CD4-positive, alpha-beta T cell (primary cell): ENCODE data around the gene TPK1. TPM values are rescaled to one million over a fixed set of nuclear protein-coding genes. Genes with fewer than 3 reads are reported as not detected.

Experiments
- ATAC-seq: fragments of 200-7000 bp; cut with Tn5 transposase; one replicate; pipeline ENCODE4 v1.10.0; 2022; ENCODE audit warnings: mild to moderate bottlenecking; ENCODE audit not compliant: poor library complexity
- CTCF ChIA-PET: fragments of 350-600 bp; sonication (Branson Sonifier 250); formaldehyde crosslinking; loops from one replicate; lab custom pipeline; 2021; ENCODE audit warnings: antibody characterized with exemption, inconsistent platforms; lab: Charles Lee
- POLR2A ChIA-PET: fragments of 350-600 bp; sonication (Branson Sonifier 250); formaldehyde crosslinking; loops from one replicate; lab custom pipeline; 2021; ENCODE audit warnings: antibody characterized with exemption, inconsistent platforms; lab: Charles Lee
- DNase-seq, 14 experiments: peaks; one replicate each; pipeline ENCODE4 v3.0.0-alpha.2; 2013 to 2020; ENCODE audit warnings: mixed read lengths in 2 of 14
- H3K27ac ChIP-seq, 2 donors: one replicate each; pipeline versions ENCODE4 v1.5.1 to v1.7.0; 2013; ENCODE audit warnings: low read length in 2 of 2, low read depth in 1 of 2, mild to moderate bottlenecking in 1 of 2
- H3K27me3 ChIP-seq, 2 experiments: 1 replicate in 1 of 2; 2 replicates in 1 of 2; pipeline versions ENCODE4 v1.6.1 to v1.7.0; 2013; ENCODE audit warnings: low read length in 2 of 2, control low read depth in 1 of 2, mild to moderate bottlenecking in 1 of 2, moderate library complexity in 1 of 2; ENCODE audit not compliant: insufficient read depth in 2 of 2, control insufficient read depth in 1 of 2
- H3K36me3 ChIP-seq: one replicate; pipeline ENCODE4 v1.6.1; 2013; ENCODE audit warnings: low read length, control low read depth; ENCODE audit not compliant: insufficient read depth
- H3K4me1 ChIP-seq: one replicate; pipeline ENCODE4 v1.6.1; 2013; ENCODE audit warnings: low read length, control low read depth; ENCODE audit not compliant: insufficient read depth
- H3K4me3 ChIP-seq: one replicate; pipeline ENCODE4 v1.5.1; 2013; ENCODE audit warnings: mild to moderate bottlenecking, low read length, moderate library complexity
- H3K9me3 ChIP-seq, 2 experiments: 1 replicate in 1 of 2; 2 replicates in 1 of 2; pipeline versions ENCODE4 v1.6.1 to v1.7.0; 2013; ENCODE audit warnings: low read length in 2 of 2, mild to moderate bottlenecking in 2 of 2, control low read depth in 1 of 2, moderate library complexity in 1 of 2; ENCODE audit not compliant: control insufficient read depth in 1 of 2, insufficient read depth in 1 of 2
- H3K27ac Mint-ChIP-seq: one replicate; pipeline ENCODE4 v1.8.0; 2020; ENCODE audit warnings: mixed read lengths
- H3K27me3 Mint-ChIP-seq: one replicate; pipeline ENCODE4 v1.8.0; 2021; ENCODE audit warnings: mixed read lengths
- H3K36me3 Mint-ChIP-seq: one replicate; pipeline ENCODE4 v1.8.0; 2021; ENCODE audit warnings: low read depth, mixed read lengths
- H3K4me1 Mint-ChIP-seq: one replicate; pipeline ENCODE4 v1.8.0; 2021; ENCODE audit warnings: low read depth, mixed read lengths
- H3K4me3 Mint-ChIP-seq: one replicate; pipeline ENCODE4 v1.8.0; 2020; ENCODE audit warnings: mild to moderate bottlenecking, mixed read lengths
- H3K9me3 Mint-ChIP-seq: one replicate; pipeline ENCODE4 v1.8.0; 2020; ENCODE audit warnings: mixed read lengths
- intact Hi-C, 2 experiments: fragments of 100-400 bp; cut with DNase I in 1 of 2; cut with micrococcal nuclease in 1 of 2; formaldehyde crosslinking; loops; one replicate each; pipeline versions ENCODE4 v1.15.1 to v1.9.0; 2023 to 2025; cut with DNase I, micrococcal nuclease
- total RNA-seq, 174 experiments: library from RNA in 2 of 174; stranded (reverse) in 2 of 174; gene quantifications; one replicate each; pipeline ENCODE4 v1.2.3 and lab custom pipeline; 2021 to 2026
- TF ChIP-seq, protein P1 (sequence below): fragments of 200-600 bp; IDR thresholded peaks from one replicate; pipeline ENCODE4 v1.8.0; 2022; ENCODE audit warnings: antibody characterized with exemption, mild to moderate bottlenecking

TPK1 gene
- total RNA-seq, 2 experiments from 2014 or later = 17.1 to 17.8 TPM

DNA sequence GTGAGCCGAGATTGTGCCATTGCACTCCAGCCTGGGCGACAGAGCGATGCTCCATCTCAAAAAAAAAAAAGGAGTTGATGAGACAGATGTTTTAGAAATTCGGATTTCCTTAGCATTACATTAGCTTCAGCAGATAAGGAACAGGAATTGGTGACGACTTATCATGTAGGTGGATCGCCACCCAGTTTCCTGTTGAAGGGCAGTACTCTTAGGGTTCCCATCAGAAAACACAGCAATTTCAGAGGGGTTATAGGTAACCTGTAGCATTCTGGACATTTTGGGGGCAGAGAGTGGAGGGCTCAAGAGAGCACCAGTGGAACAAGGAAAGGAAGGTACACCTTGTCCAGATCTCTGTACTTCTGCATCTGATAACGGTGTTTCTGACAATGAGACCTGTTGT lies 286.0 kb downstream of the TPK1 start:
- Mint-ChIP-seq H3K27me3 (no peaks in the 10 kb centered on the region), H3K36me3 (peaks cover 42% of the 10 kb centered on the region), H3K9me3 (no peaks in the 10 kb centered on the region), H3K4me3 (no peak overlapping the region), H3K4me1 (peaks cover 8% of the 10 kb centered on the region), H3K27ac (no peak overlapping the region)
- no peak for ATAC-seq
- Histone ChIP-seq H3K27ac (no peak overlapping the region), H3K4me1 (no peaks in the 10 kb centered on the region), H3K9me3 (no peaks in the 10 kb centered on the region), H3K27me3 (no peaks in the 10 kb centered on the region), H3K4me3 (no peak overlapping the region), H3K36me3 (no peaks in the 10 kb centered on the region)
- POLR2A ChIA-PET = no interaction called here
- CTCF ChIA-PET = no interaction called here
- intact Hi-C loops = no loop called here
- TF ChIP-seq, protein P1, sequence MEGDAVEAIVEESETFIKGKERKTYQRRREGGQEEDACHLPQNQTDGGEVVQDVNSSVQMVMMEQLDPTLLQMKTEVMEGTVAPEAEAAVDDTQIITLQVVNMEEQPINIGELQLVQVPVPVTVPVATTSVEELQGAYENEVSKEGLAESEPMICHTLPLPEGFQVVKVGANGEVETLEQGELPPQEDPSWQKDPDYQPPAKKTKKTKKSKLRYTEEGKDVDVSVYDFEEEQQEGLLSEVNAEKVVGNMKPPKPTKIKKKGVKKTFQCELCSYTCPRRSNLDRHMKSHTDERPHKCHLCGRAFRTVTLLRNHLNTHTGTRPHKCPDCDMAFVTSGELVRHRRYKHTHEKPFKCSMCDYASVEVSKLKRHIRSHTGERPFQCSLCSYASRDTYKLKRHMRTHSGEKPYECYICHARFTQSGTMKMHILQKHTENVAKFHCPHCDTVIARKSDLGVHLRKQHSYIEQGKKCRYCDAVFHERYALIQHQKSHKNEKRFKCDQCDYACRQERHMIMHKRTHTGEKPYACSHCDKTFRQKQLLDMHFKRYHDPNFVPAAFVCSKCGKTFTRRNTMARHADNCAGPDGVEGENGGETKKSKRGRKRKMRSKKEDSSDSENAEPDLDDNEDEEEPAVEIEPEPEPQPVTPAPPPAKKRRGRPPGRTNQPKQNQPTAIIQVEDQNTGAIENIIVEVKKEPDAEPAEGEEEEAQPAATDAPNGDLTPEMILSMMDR = no peak
- no peak for DNase-seq

DNA sequence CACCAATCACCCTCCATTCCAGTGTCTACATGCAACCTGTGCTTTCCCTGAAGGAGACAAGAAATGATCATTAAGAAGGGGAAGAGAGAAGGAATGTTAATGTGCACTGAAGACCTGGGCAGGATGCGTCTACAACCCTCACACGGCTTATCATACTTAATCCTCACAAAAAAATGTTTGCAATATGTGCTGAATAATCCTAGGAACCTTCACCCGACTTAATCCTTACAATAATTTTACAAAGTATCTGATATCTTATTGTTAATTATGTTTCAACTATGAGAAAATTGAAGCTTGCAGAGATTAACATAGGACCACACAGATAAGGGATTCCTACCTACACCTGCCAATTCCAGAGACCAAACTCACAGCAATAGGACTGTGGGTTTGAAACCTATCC lies 287.3 kb downstream of the TPK1 start:
- CTCF ChIA-PET = no interaction called here
- POLR2A ChIA-PET = no interaction called here

DNA sequence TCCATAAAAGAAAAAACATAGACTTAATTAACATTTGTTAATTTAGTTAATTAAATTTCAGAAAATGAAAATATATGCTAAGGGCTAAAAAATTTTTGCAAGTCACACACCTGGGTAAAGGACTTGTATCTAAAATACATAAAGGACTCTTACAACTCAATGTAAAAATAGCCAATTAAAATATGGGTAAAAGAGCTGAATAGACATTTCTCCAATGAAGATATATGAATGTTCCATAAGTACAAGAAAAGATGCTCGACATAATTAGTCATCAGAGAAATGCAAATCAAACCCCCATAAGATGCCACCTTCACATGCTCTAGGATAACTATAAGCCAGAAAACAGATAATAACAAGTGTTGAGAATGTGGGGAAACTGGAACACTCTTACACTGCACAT lies 288.0 kb downstream of the TPK1 start:
- no peaks in the 10 kb centered on the region for H3K4me1 ChIP-seq
- no peak overlapping the region for H3K27ac Mint-ChIP-seq
- ChIA-PET CTCF (no interaction called here), POLR2A (no interaction called here)
- no peaks in the 10 kb centered on the region for H3K9me3 Mint-ChIP-seq
- TF ChIP-seq, protein P1 = no peak
- H3K27me3 Mint-ChIP-seq = no peaks in the 10 kb centered on the region
- intact Hi-C loops = no loop called here
- no peak overlapping the region for H3K4me3 Mint-ChIP-seq
- no peak overlapping the region for H3K4me3 ChIP-seq
- no peak overlapping the region for H3K27ac ChIP-seq
- peaks cover 51% of the 10 kb centered on the region for H3K36me3 Mint-ChIP-seq
- no peaks in the 10 kb centered on the region for H3K36me3 ChIP-seq
- DNase-seq (no peak), ATAC-seq (no peak)
- peaks cover 8% of the 10 kb centered on the region for H3K4me1 Mint-ChIP-seq
- no peaks in the 10 kb centered on the region for H3K27me3 ChIP-seq
- H3K9me3 ChIP-seq = no peaks in the 10 kb centered on the region

More for the DNA sequence above, 287.3 kb downstream of the TPK1 start:
- no peak for DNase-seq
- Mint-ChIP-seq H3K9me3 (no peaks in the 10 kb centered on the region), H3K4me3 (no peak overlapping the region), H3K27me3 (no peaks in the 10 kb centered on the region), H3K27ac (no peak overlapping the region), H3K4me1 (peaks cover 8% of the 10 kb centered on the region), H3K36me3 (peaks cover 47% of the 10 kb centered on the region)
- no peak for ATAC-seq
- no peaks in the 10 kb centered on the region for H3K36me3 ChIP-seq
- H3K4me3 ChIP-seq = no peak overlapping the region
- no peaks in the 10 kb centered on the region for H3K27me3 ChIP-seq
- no peak overlapping the region for H3K27ac ChIP-seq
- intact Hi-C loops = no loop called here
- TF ChIP-seq, protein P1 = no peak
- no peaks in the 10 kb centered on the region for H3K9me3 ChIP-seq
- H3K4me1 ChIP-seq = no peaks in the 10 kb centered on the region
